Neural progenitor cell (in vitro differentiated cells): Measurements from ENCODE around the gene TINAGL1.

ENCODE experiments used
- EZH2 ChIP-seq: fragments of 200-600 bp; sonication (generic); IDR thresholded peaks from 2 replicates; pipeline ENCODE4 v1.6.1; 2017; ENCODE audit warnings: antibody characterized with exemption, mild to moderate bottlenecking, moderate library complexity
- EZH2phosphoT487 ChIP-seq: fragments of 200-600 bp; sonication (generic); IDR thresholded peaks from 2 replicates; pipeline ENCODE4 v1.6.1; 2017; ENCODE audit warnings: antibody characterized with exemption
- TF ChIP-seq, protein P1 (sequence below): fragments of 200-600 bp; sonication (generic); IDR thresholded peaks from 2 replicates; pipeline ENCODE4 v1.5.1; 2017; ENCODE audit warnings: antibody characterized with exemption, mild to moderate bottlenecking

DNA sequence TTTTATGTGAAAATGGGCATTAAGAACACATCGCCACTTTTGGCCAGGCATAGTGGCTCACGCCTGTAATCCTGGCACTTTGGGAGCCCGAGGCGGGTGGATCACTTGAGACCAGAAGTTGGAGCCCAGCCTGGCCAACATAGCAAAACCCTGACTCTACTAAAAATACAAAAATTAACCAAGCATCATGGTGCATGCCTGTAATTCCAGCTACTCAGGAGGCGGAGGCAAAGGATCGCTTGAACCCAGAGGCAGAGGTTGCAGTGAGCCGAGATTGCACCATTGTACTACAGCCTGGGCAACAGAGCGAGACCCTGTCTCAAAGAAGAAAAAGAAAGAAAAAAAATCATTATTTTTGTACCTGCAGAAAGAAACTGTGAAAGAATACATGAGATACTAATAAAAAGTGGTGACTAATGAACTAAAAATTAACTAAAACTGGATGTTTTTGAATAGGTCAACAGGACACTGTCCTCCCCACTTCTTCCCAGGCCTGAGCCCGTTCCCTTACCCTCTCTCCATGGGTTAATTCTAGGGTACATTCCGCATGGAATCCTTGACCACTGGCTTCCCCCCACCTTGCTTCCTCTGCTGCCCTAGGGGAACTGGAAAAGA lies 8.3 kb upstream of the TINAGL1 start:
- TF ChIP-seq, protein P1, sequence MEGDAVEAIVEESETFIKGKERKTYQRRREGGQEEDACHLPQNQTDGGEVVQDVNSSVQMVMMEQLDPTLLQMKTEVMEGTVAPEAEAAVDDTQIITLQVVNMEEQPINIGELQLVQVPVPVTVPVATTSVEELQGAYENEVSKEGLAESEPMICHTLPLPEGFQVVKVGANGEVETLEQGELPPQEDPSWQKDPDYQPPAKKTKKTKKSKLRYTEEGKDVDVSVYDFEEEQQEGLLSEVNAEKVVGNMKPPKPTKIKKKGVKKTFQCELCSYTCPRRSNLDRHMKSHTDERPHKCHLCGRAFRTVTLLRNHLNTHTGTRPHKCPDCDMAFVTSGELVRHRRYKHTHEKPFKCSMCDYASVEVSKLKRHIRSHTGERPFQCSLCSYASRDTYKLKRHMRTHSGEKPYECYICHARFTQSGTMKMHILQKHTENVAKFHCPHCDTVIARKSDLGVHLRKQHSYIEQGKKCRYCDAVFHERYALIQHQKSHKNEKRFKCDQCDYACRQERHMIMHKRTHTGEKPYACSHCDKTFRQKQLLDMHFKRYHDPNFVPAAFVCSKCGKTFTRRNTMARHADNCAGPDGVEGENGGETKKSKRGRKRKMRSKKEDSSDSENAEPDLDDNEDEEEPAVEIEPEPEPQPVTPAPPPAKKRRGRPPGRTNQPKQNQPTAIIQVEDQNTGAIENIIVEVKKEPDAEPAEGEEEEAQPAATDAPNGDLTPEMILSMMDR, result no peak
- TF ChIP-seq EZH2phosphoT487 (no peak), EZH2 (no peak)
